GM10266 (cell line): Measurements from ENCODE around the gene SMOC2.

Source experiments
- DNase-seq: peaks from one replicate; pipeline ENCODE4 v3.0.0; 2012; ENCODE audit errors: extremely low spot score
- TF ChIP-seq, protein P1 (sequence below): IDR thresholded peaks from 2 replicates; pipeline ENCODE4 v1.5.1; 2012; ENCODE audit warnings: mild to moderate bottlenecking, low read depth; ENCODE audit not compliant: control insufficient read depth, insufficient read depth; ENCODE audit errors: missing control alignments

Gene SMOC2

DNA sequence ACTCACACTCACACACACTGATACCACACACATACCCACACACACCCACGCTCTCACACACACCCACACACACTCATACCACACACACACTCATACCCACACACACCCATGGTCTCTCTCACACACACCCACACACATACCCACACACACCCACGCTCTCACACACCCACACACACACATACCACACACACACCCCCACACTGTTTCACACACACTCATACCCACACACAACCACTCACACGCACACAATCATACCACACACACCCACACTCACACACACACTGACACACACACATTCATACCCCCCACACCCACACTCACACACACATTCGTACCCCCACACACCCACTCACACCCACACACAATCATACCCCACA, 158.1 kb downstream of the SMOC2 start:
- TF ChIP-seq, protein P1, sequence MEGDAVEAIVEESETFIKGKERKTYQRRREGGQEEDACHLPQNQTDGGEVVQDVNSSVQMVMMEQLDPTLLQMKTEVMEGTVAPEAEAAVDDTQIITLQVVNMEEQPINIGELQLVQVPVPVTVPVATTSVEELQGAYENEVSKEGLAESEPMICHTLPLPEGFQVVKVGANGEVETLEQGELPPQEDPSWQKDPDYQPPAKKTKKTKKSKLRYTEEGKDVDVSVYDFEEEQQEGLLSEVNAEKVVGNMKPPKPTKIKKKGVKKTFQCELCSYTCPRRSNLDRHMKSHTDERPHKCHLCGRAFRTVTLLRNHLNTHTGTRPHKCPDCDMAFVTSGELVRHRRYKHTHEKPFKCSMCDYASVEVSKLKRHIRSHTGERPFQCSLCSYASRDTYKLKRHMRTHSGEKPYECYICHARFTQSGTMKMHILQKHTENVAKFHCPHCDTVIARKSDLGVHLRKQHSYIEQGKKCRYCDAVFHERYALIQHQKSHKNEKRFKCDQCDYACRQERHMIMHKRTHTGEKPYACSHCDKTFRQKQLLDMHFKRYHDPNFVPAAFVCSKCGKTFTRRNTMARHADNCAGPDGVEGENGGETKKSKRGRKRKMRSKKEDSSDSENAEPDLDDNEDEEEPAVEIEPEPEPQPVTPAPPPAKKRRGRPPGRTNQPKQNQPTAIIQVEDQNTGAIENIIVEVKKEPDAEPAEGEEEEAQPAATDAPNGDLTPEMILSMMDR: no peak
- DNase-seq: no peak

GRCh38 chr6:168599769-168600330, 158.9 kb downstream of the SMOC2 start:
- no peak for DNase-seq
- TF ChIP-seq, protein P1: no peak

DNA sequence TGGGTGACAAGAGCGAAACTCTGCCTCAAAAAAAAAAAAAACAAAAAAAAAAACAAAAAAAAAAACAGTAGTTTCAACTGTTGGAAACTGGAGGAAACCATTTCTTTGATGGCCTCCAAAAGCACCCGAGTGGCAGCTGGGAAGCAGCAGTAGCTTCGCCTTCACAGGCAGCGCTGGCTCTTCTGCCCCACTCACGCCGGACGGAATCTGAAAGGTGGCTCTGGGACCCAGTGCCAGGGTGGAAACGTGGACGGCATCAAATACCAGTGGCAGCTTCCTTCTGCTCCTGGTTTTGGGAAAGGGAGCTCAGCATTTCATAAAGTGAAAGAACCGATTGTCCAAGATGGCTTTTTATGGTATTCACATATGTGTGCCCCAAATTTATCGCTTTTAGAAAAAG, 159.4 kb downstream of the SMOC2 start:
- no peak for DNase-seq
- TF ChIP-seq, protein P1: no peak

DNA sequence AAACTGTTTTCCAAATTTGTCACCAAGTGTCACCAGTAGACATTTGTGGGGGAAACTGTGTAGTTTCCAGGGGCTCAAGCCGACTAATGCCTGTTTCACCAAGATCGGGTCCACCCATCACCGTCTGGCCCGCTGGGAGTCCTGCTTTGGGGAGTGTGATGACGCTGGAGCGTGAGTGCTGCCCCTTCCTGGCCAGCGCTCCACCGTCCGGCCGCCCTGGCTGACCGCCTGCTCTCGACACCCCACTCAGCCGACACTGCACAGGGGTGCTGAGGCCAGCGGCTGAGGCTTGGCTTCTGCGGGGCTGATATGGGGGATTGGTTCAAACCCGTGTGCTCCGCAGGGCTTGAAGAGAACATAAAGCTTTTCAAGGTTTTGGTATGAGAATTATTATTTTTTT, 160.1 kb downstream of the SMOC2 start:
- TF ChIP-seq, protein P1: no peak
- no peak for DNase-seq

DNA sequence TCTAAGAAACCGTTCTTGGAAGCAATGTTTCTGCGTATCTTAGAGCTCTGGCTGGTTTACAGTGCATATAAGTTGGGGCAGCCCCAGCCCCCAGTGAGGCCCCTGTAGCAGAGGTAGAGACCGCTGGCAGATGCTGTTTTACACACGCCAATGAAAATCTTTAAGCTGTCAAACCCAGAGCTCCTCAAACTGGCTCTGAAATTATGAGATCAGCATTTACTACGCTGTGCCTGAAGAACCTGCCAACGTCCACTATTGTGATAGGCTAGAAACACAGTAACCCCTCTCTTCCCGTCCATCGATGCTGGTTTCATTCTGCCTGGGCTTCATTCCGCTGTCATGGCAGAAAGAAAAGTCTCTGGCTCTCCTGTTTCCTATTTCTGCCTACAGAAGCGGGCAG, 160.6 kb downstream of the SMOC2 start:
- no peak for DNase-seq
- TF ChIP-seq, protein P1: no peak

GRCh38 chr6:168602576-168602975, 161.6 kb downstream of the SMOC2 start:
- no peak for DNase-seq
- TF ChIP-seq, protein P1: no peak

DNA sequence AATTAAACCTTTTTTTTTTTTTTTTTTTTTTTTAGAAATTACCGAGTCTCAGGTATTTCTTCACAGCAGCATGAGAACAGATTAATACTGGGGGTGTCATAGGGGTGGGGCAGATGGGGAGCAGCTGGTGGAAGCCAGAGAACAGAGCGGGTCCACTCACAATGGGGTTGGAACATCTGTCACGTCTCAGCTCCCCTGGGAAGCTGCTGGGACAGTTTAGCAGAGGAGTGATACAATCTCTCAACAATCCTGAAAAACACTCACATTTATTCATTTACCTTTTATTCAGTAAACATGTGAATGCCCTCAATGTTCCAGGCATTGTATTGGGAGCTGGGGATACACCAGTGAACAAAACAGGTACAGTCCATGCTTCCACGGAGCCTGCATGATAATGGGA, 162.2 kb downstream of the SMOC2 start:
- TF ChIP-seq, protein P1: no peak
- no peak for DNase-seq
